GM21360 (cell line): ENCODE data around the gene MLYCD.

Experiments
- ATAC-seq: cut with Tn5 transposase; IDR thresholded peaks from one replicate; pipeline ENCODE4 v1.9.1; 2021; ENCODE audit warnings: mild to moderate bottlenecking, moderate library complexity; ENCODE audit not compliant: unreplicated experiment

MLYCD gene

DNA sequence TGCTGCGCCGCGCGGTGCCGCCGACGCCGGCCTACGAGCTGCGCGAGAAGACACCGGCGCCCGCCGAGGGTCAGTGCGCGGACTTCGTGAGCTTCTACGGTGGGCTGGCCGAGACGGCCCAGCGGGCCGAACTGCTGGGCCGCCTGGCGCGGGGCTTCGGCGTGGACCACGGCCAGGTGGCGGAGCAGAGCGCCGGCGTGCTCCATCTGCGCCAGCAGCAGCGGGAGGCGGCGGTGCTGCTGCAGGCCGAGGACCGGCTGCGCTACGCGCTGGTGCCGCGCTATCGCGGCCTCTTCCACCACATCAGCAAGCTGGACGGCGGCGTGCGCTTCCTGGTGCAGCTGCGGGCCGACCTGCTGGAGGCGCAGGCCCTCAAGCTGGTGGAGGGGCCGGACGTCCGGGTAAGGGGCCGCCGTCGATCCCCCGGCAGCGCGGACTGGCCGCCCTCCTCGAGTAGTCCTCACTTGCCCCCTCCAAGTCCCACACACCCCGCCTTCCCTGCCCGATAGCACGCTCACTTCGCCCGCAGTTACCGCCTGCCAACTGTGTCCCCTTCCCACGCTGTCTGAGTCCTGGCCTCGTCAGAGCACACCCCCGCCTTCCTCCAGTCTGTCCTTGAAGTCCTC, 470 bp downstream of the MLYCD start:
- peak; percentile 38 for ATAC-seq

GRCh38 chr16:83899978-83900377, 1.1 kb downstream of the MLYCD start:
- ATAC-seq = peak; percentile 4

GRCh38 chr16:83900571-83900970, 1.7 kb downstream of the MLYCD start:
- no peak for ATAC-seq

DNA sequence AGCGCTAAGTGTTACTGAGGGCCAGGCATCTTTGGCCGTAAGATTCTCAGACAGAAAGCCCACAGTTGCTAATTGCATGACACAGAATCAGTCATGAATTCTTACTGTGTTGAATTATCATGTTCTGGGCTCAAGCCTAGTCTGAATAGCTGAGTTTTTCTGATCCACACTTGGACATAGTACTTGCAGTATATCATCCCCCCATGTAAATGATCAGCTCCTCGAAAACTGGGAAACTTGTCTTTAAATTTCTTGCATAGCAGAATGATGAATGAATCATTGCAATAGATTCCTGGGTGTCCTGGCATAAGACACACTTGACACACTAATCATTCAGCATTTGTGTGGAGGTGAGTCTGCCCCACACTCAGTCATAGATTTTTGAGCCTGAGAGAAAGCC, 2.2 kb downstream of the MLYCD start:
- no peak for ATAC-seq

DNA sequence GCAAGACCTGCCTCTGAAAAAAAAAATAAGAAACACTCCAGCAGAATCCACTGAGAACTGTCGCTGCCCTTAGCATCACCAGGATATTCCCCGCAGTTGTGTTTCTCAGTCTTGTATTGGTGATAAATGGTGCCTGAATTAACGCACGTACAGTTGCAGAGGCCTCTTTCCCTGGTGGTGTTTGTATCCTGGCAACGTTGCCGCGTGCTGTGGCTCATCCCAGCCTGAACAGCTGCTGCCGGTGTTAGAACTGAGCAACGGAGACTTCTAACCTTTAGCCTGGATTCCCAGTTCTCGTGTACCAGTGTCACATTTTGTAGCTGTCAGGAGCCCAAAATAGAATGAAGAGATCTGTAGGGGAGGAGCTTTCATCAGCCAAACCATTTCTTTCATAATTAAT, 4.8 kb downstream of the MLYCD start:
- ATAC-seq = no peak

- ATAC-seq = no peak
Observed at GRCh38 chr16:83906683-83907082, 7.8 kb downstream of the MLYCD start.

GRCh38 chr16:83907111-83907510, 8.2 kb downstream of the MLYCD start:
- ATAC-seq = no peak

DNA sequence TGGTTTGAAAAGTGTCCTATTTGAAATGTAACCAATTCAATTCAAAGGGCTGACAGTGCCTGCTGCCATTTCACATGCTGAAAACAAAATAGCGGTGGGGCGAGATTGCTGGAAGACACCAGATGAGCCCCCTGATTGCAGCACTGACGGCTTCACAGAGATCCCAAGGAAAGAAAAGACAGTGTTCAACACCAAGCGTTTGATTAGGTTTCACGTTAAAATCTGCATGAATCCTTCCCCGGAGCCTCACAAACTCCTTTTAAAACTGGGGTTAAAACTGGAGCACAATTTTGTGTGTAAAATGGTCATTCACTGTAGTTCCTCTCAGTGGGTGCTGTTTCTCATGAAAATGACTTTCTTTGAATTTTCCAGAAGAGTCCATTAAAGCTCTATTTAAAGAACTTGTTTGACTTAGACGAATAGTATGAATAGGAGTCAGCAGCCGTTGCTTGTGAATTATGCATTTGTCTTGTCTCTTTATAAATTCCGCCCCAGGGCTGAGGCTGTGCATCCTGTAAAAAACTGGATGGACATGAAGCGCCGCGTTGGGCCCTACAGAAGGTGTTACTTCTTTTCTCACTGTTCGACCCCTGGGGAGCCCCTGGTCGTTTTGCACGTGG, 8.8 kb downstream of the MLYCD start:
- ATAC-seq = no peak

DNA sequence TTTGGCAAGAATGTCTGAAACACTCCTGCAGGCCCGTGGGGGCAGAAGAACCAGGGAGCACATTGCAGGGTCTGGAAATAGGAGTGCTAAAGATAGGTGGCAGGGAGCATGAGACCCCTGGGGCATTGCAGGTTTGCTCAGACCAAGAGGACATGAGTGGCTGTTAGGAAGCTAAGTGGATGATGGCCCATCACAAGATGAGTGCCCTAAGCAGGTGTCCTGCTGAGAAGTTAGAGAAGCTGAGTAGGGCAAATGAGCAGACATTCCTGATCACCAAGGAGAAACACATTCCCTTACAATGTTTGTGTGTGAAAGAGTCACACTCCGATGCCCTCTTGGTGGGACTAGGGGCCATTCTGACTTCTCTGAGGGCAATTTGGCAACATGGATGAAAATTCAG, 9.9 kb downstream of the MLYCD start:
- ATAC-seq = no peak

- ATAC-seq = no peak
Observed at GRCh38 chr16:83911290-83911689, 12.4 kb downstream of the MLYCD start.

GRCh38 chr16:83912519-83913244, 13.8 kb downstream of the MLYCD start:
- ATAC-seq = no peak

- ATAC-seq = no peak
Observed at GRCh38 chr16:83913245-83913633, 14.3 kb downstream of the MLYCD start.

DNA sequence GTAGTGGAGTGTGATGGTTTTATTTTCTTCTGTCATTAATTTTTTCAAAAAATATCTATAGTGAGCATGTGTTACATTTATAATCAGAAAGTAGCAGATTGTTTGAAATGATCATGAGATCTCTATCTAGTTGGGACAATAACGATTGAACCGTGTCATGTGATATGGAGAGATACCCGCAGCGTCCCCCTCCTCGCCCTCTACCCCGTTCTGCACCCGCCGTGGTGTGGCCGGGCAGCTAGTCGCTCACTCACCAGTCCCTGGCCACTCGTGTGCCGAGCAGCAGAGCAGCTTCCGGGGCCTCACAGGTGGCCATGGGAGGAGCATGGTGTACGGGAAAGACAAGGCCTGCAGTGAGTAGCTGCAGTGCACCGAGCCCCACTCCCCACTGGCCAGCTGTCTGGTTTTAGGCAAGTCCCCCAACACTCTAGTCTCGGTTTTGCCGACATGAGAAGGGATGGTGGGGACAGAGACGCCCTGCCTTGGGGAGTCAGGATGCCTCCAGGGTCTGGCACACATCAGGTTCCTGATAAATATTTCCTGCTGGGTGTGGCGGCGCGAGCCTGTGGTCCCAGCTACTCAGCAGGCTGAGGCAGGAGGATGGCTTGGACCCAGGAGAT, 15.3 kb downstream of the MLYCD start:
- ATAC-seq = no peak

GRCh38 chr16:83915081-83915480, 16.2 kb downstream of the MLYCD start:
- no peak for ATAC-seq

DNA sequence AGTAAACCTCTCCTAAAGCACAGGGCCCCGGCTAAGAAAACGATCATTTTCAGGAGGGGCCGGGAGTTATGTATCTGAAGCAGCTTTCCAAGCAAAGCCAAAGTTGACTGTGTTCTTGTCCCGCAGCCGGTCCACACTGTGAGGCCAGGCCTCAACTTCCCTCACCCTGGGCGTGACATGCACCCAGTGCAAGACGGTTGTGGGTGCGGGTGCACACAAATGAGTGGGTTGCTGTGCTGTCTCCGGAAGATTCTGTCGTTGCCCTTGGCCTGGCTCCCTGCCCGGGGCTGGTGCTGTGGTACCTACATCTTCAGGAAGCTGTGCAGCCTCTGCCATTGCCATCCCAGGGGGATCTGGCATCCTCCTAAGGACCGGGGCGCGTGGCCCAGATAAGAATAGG, 16.6 kb downstream of the MLYCD start:
- ATAC-seq = no peak

DNA sequence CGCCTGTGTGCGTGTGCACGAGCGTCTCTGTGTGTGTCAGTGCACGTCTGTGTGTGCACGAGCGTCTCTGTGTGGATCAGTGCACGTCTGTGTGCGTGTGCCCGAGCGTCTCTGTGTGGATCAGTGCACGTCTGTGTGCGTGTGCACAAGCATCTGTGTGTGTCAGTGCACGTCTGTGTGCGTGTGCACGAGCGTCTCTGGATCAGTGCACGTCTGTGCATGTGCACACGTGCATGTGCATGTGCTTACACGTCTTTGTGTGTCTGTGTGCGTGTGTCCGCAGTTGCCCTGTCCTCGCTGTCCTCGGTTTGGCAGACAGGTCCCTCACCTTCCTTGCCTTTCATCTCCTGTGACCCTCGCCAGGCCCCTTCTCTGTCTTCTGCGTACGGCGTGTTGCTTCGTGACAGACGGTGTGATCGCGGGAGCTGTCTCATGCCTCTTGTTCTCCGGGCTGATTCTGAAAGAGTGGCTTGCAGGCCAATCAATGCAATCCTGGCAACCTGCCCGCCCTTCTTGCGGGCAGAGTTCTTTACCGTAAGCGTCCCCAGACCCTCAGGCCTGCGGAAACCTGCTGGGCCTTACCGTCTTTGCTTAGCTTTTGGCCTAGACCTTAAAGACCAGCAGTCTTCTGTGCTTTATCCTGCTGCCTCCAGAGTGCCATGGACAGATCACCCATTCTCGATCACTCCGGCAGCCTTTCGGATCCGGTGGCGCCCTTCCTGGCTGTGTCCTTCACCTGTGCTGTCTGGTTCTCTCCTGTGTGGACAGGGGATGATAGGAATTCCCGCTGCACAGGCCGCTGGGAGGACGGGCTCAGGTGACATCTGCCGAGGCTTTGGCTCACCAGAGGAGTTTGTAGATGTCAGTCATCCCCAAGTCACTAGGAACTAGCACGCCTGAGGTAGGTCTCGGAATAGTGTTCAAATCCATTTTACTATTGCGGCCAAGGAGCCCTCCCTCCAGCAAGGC, 18.5 kb downstream of the MLYCD start:
- no peak for ATAC-seq

- no peak for ATAC-seq
Observed at GRCh38 chr16:83920894-83921491, 22.1 kb downstream of the MLYCD start.

DNA sequence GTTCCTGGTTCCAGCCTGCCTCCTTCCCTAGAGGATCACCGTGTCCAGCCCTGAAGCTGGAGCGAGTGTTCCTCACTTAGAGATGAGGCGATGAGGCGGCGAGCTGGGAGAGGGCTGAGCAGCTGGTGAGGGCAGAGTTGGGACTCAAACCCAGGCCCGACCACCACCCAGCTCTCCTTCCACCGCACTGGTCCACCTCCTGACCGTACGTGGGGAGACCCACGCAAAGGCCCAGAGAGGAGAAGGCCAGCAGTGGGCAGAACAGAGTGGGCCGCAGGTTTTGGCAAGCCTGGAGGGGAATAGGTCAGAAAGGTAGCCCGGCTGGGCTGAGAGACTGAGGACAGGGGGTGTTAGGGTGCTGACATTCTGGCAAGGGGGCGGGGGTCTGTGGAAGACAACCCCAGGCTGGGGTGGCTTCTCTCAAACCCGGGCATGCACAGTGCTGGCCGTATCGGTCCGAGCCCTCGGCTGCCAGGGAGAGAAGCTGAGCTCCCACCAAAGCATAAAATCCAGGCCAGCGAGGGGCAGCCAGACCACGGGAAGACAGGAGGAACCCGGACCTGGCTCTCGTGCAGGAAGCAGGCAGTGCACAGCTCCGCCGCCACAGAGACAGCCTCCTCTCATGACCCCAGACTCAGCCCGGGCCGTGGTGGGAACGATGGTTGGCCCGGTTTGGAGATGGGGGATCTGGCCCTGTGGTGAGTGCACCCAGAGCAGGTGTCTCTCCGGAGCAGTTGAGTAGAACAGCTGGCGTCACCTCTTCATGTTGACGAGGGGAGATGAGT, 24.9 kb downstream of the MLYCD start:
- ATAC-seq = no peak

DNA sequence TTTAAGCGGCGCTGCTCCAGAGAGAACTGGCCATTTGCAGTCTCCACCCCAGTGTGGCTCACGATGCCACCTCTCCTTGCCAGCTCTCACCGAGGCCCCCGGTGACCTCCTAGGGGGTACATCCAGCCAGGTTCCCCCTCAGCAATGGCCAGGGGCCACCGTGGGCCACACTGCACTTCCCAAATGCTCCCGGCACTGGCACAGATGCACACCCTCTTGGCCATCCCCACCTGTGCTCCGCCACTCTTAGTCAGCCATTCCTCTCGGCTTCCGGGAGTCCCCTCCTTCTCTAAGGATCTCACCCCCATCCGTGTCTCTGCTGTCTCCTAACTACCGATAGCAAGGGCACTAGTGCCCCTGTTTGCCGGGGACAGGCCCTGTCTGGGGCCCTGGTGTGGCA, 25.8 kb downstream of the MLYCD start:
- no peak for ATAC-seq
